Measurements from ENCODE around the gene NUP88.

DNA sequence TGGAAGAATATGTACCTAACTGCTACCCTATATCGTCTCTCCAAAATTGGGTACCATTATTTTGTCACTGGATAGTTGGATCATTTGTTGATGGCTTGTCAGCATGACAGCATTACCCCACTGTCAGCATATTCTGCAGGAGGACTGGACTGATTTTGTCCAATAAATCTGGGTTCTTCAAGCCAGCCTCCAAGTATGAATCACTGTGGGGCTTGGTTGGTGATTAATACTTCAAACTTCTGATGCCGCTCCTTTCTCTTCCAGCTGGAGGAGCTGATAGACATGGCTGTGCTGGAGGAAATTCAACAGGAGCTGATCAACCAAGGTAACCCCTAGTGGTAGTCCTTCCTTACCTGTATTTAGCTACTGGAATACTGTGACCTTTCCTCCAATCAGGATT is 3.0 kb upstream of the NUP88 start:
- TF ChIP-seq SUZ12 (IDR thresholded peaks at IDR 0.05; ENCODE audit: extremely low read depth, insufficient read depth, insufficient read length): no peak
- TF ChIP-seq ZNF274 (IDR thresholded peaks at IDR 0.05; ENCODE audit: low read depth, low read length): no peak
- TF ChIP-seq YY1 (IDR thresholded peaks at IDR 0.05; ENCODE audit: insufficient read depth, insufficient read length): no peak
